C1 segment of cervical spinal cord (tissue), 14 donors: ENCODE results near the gene SPOCK1.

Source experiments
- DNase-seq, 14 donors: peaks; one replicate each; lab custom pipeline; 2025; lab: John Stamatoyannopoulos, UW

The SPOCK1 gene

DNA sequence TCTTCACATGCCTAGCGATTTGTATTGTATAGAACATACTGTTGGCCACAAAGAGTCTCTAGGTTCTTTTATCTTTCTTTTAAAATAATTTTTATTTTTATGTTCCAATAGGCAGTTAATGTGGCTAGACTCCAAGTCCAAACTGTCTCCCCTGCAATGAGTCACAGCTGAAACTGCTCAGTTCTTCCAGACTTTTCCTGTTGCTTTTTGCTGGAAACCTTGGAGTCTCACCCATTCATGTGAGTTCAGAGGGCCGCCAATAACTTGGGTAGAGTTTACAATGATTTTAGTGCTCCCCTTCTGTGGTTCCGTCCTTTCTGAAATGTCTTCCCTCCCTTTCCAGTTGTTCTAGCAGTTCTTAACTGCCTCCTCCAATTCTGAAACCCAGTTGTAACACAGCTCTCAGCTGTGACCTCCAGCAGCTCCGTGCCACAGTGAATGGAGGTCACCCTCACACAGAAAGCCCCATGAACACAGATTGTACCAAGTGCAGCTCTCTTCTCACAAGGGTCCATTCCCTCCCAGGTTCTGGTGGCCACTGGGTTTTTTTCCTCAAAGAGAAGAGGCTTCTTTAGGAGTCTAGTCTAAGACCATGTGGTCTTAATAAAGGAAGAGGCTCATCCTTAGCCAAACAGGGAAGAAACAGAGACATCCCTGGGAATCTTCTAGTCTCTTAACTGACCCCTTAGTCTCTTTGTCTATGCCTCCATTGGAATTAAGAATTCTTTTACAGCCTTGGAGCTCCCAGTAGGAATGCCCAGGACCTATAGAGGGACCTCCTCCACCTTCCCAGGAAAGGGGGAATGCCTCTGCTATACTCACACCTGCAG lies 198.5 kb downstream of the SPOCK1 start:
- DNase-seq, result no peak

DNA sequence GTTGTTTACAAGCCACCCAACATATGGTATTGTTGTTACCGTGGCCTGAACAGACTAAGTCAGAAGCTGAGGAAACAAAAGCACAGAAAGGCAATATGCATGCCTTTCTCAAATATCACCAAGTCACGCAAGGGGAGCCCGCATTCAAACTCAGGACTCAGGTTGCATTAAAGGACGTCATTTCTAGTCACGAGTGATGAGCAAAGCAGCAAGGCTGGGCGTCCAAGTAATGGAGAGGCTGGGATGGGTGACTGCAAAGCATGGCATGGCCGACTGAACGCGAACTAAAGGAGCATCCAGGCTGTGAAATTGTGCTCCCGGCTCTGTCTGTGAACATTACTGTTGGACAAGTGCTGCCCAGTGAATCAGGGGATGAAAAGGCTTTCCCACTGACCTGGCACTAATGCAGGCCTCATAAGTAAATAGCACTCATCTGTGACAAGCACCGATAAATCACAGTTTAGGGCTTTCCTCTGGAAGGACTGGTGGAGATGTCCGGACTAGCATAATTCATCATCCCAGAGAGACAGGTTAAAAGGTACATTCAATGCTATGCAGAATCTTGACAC lies 202.8 kb downstream of the SPOCK1 start:
- DNase-seq, result peak in 8 of 14 donors; percentile 15 to 56 (median 33)

DNA sequence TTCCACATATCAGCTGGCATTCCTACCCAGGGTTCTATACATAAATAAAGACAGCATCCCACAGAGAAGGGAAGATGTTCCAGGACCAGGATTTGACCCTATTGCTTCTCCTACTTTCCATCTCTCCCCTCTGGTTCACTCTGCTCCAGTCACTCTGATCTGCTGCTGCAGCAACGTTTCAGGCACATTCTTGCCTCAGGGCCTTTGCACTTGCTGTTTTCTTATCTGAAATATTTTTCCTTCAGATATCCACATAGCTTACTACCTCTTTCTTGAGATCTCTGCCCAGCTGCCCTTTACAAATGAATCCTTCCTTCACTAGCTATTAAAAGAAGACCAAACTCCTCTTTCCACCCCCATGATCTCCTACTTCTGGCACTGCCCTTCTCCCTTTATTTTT lies 204.5 kb downstream of the SPOCK1 start:
- no peak for DNase-seq

DNA sequence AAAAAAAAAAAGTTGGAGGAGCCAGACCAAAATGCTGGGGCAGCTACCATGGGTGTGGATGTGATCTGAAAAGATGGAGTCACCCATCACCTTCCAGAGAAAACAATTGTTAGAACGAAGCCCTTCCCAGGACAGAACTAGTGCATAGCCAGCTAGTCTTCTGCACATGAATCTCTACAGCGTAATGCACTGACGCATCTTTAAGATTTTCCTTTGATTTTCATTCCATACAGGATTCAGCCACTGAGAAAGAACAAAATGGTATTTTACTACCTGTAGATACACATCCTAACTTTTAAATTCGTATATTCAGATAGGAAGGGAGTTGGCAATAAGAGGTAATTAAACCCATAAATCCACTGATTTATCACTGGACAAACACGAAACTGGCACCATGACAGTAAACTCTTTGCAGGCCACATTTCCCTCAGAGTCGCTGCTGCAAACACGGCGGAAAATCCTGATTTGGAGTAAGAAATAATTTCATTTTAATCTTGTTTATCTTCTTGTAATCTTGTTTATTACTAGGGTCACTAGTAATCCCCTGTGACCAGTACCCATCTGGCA lies 206.6 kb downstream of the SPOCK1 start:
- no peak for DNase-seq

DNA sequence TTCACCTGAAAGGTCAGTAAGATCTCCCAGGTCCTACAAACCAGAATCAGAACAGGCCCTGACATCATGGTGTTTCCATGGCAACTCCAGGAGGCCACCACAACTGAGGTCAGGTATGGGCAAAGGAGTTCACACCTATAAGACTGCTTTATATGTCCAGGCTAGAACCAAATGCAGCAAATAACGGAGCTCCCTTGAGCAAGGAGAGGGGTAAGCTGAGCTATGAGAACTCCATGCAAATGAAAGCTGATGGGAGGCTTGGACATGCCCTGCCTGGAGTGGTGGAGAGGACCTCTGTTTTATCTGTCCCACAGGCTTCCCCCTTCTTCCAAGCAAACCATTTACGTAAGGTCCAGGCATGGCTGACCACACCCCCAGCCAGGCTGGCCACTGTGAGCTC lies 207.7 kb downstream of the SPOCK1 start:
- no peak for DNase-seq

DNA sequence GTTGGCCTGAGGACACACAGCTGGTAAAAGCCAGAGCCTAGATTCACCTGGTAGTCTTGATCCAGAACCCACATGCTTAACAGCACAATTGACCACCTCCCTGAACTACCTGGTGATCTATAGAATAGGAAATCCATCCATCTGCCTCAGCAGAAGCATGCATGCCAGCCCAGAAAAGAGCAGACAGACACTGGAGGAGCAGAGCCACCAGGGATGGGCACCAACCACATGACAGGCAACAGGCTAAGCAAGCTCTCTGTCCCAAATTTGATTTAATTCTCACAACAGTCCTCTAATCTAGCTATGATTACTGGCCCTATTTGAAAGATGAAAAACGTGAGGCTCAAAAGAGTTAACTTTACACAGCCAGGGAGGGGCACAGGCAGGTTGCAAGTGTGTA lies 208.1 kb downstream of the SPOCK1 start:
- DNase-seq, result peak in 1 of 14 donors; percentile 29

DNA sequence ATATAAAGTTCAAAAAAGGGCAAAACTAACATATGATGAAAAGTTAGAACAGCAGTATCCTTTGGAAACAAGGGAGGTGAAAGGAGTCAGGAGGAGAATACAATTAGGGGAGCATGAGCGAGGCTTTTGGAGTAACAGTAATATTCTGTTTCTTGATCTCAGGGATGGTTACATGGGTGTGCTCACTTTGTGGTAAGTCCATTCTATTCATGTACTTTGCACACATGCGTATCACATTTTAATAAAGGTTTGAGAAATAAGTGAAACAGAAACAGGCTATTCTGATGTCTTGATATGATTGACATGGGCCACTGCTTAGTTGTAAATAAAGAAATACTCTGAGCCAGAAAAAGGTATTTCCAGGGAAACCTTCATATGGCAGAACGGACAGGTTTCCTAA lies 208.8 kb downstream of the SPOCK1 start:
- DNase-seq, result no peak

DNA sequence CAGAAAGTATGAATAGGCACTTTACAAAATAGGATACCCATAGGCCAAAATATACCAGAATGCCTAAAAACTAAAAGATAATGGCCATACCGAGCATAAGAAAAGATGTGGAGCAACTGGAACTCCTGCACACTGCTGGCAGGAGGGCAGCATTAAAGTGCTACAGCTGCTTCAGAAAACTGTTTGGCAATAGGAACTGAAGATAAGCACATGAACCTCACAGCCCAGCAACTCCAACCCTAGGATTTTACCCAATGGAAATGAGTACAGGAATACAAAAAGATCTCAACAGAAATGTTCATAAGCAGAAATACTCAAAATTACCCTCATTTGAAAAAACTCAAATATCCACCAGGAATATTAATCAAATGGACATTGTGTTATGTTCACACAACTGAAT lies 209.3 kb downstream of the SPOCK1 start:
- DNase-seq, result no peak

DNA sequence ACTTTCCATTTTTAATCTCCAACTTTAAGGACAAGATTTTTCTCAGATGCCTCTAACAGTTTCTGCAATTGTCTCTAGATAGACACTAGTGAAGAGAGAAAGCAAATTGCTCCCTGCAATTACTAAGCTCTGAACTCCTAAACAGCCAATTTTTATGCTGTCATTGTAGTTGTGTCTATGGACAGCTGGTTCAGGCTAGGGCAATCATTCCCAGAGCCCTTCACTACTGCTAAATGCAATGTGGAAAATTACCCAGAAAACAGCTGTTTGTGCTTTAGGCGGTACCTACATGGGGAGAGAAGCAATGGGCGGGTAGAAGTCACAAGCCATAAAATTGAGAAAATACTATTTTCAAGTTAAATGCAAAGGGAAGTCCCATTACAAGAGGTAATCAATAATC lies 211.6 kb downstream of the SPOCK1 start:
- DNase-seq, result no peak

DNA sequence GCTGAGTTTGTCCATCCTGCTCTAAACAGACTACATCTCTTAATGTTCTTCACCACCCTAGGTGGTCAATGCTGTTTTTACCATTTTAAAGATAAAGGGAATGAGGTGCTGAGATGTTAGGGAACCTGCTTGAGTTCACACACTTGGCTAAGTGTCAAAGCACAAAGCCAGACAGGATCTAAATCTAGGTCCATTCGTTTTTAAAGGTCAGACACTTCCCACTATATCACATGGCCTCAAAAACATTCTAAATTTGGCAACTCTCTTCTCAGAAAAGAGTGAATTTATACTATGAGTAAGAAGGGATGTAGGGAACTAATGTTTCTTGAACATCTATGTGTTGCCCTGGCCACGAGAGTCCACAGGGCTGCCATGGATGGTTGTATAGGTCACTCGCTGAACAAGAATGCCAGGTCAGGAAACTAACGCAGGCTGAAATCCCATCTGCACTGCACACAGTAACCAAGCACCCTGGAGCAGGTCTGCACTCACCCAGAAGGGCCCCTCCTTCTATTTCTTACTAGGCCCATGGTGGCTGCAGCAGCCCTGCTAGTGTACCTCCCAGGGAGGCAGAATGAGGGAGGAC lies 213.0 kb downstream of the SPOCK1 start:
- peak in 1 of 14 donors; percentile 47 for DNase-seq

DNA sequence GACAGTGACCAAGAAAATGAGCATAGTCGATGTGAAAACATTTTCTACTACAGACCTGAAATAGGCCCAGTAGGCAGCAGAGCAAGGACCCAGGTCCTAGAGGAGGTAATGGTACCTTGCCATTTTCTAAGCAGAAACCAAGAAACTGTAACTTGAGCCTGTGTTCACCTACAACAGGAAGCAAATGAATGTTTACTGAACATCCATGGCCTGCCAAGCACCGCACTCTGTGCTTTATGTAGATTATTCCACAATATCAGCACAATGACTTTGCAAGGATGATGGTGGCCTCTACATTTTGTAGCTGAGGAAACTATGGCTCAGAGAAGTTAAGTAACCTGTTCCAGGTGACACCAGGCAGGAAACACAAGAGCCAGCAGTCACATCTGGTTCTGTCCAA lies 215.3 kb downstream of the SPOCK1 start:
- DNase-seq, result no peak

DNA sequence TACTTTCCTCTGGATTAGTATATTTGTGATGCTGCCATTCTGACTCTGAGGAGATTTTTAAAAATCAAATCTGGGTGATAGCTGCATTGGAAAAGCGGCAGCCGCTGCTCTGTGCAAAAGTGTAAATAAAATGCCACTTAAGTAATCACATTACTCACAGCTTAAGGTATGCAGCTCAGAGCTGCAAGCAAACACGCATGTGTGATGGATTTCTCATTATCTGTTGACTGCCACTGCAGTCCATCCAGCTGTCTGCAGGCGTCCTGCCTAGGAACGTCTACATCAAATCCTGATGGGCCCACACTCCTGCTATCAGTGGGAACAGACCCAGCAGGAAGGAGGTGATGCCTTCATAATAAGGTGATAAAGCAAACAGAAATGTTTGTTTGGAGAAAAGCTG lies 216.9 kb downstream of the SPOCK1 start:
- no peak for DNase-seq

DNA sequence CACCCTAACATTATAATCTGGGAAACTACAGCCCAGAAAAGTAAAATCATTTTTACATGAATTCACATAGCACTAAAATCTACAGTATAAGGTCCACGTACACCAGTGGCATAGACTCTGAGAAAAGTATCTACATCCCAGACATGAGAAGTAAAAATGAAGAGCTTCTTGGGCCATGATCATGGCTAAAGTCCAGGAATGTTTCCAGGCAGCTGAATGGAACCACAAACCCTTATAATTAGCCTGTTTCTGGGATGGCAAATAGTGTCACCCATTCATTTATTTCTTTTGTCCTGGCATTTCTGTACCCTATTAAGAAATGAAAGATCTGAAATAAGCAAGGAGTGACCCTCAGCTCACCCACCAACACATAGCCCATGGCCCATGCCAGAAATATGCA lies 217.9 kb downstream of the SPOCK1 start:
- DNase-seq, result peak in 1 of 14 donors; percentile 22

DNA sequence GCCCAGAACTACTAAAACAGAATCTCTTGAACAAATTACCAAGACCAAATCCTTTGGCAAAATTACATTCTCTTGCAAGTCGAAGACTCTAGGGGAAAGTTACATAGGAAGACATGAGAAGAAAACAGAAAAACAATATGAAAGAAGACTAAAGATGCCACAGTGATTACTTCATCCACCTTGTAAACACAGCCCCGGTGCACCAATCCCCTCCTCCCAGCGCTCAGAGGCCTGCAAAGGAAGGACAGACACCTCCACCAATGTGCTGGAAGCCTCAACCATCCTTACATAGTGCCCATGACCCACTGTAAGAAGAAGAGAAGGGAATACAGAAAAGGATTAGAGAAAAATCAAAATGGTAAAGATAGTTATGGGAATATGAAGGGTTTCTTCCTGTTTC lies 218.5 kb downstream of the SPOCK1 start:
- no peak for DNase-seq

DNA sequence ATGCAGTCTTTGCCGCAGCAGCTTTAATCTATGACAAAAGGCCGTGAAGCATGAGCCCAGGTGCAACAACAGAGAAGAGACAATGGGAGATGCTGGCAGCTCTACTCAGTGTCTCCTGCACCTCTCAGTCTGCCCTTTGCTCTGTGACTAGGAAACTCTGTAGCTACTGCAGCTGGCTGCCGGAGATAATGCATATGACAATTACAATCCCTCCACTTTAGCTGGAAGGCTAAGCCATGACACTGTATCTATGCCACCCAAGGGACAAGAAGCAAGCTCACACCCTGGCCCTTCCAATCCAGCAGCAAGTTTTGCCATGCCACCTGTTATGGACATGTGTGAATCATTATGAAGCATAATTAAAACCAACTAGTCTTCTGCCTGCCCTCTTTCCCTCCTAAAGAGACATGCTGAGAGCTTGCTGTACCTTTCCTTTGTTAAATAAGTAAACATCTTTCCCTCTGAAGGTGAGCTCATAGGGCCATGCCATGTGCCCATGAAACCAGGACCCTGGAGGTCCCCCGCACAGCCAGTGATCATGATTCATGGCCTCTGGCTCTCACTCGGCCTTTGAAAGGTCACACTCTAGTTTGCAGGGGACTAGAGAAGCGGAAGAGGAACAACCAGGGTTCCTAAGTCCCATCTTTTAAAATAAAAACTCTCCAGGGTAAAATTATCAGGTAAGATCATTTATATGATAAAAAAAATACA lies 219.4 kb downstream of the SPOCK1 start:
- peak in 1 of 14 donors; percentile 37 for DNase-seq

DNA sequence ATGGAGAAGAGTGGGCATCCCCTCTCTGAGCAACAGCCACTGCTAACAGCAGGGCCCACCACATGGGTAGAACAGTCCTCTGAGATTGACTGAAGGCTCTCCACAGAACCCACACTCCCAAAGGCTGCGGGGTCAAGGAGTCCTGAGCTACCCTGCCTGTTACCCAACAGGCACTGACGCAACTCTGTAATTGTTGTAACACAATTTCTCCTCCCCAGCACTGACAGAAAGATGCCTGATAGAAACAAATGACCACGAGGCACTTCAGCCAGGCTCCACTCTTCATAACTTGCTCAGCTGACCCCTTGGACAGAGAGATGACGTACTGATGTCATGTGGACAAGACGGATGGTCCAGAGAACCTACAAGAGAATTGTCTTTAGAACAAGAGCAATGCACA lies 220.7 kb downstream of the SPOCK1 start:
- DNase-seq, result no peak

DNA sequence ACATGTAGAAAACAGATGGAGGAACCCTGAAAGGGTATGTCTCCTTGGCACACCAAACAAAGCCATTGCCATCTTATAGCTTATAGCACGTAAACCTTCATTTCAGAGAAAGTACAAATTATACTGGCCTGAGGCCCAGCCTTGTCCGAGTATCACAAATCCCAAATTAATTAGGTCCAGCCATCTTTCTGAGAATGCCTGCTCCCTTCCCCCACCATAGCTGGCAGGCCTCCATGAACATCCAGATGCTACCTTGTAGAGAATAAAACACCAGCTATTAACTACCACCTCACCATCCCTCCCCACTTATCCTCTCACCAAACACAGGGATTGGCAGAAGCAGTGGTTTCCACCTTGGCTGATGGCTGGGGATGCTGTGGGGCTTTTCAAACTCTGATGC lies 224.0 kb downstream of the SPOCK1 start:
- DNase-seq, result no peak

DNA sequence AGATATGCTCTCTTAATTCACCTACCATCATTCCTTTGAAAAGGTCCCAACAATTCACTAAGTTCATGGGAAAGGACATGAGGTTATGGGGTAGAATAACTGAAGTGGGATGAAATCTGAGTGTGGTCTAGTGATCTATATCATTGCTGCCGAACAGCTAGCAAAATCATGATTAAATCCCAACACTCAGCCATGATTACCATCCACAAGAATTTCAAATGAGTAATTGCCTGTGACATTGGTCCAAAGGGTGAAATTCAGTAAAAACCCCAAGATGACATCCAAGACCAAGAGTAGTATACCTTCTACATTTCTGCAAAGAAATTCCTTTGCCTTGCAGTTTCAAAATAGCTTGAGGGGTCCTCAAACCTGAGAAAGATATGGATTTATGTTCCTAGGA lies 225.6 kb downstream of the SPOCK1 start:
- DNase-seq, result no peak

DNA sequence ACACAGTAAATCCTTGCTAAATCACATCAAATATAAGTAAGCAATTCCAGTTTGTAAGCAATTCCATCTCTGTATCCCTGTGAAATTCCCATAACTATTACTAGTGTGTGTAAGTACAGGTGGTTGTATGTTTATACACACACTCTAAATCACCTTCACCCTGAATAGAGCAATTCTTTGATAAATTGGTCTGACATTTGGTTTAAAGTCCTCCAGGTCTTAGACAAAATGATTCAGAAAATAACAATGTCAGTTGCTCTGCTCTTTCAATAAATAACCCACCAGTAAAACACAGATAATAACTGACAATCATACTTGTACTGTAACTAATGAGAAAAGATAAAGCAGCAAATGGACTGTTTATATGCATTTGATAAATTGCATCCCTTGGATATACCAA lies 226.3 kb downstream of the SPOCK1 start:
- no peak for DNase-seq

DNA sequence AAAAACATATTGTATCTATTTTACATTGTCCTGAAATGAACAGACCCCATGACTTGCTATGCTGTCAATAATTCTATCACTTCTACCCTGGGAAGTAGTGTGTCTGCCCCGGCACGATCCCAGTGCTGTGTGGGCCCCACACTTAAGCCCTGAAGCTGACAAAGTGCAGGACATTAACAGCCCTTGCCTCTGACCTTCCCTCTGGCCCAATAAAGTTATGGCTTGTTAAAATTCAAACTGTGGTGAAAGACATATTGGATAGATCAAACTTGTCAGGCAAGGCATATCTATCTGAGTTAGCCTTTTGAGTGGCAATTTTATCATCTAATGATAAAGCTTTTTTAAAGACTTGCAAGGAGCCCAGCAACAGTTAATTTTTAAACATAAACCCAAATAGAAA lies 229.2 kb downstream of the SPOCK1 start:
- no peak for DNase-seq

DNA sequence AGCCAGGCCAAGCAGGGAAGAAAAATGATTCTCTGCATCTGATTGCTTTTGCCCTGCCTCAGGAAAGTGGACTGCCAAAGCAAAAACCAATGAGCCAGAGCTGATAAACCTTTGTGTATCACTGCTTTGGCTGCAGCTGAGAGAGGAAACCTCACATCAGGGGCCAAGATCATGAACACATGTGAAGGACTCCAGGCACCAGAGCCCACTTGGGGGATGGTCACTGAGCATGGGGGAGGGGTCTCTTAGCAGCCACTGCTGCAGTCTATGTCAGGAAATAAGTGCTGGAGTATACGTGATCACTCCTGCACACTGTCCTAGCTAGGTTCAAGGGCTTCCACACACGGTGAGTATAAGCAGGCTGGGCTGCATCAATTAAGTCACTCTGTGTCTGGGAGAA lies 229.9 kb downstream of the SPOCK1 start:
- DNase-seq, result no peak

DNA sequence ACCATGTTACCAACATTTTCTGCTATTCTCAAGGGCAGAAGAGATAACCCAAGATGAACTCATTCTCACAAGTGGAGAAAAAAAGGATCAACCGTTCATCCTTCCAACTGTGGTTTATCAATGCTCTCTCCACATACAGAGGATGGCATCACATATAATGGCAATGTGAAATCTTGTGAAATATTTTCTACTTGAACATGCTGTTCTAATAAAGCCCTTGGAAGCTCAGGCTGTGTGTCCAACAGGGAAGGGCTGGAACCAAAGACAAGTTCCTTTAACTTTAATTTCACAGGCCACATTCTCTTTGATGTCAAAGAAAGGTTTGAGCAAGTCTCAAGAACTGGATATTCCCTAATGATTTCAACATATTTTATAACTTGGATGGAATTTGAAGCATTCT lies 230.5 kb downstream of the SPOCK1 start:
- DNase-seq, result no peak
